HG03108 (cell line): Measurements from ENCODE around the gene SIGLEC7.

Source experiments
- ATAC-seq: cut with Tn5 transposase; IDR thresholded peaks from one replicate; pipeline ENCODE4 v1.9.1; 2021; ENCODE audit warnings: moderate library complexity; ENCODE audit not compliant: unreplicated experiment

The SIGLEC7 gene

GRCh38 chr19:51198641-51199040 lies 56.5 kb downstream of the SIGLEC7 start:
- no peak for ATAC-seq

- ATAC-seq: no peak
Observed at GRCh38 chr19:51200071-51200666, 58.1 kb downstream of the SIGLEC7 start.

DNA sequence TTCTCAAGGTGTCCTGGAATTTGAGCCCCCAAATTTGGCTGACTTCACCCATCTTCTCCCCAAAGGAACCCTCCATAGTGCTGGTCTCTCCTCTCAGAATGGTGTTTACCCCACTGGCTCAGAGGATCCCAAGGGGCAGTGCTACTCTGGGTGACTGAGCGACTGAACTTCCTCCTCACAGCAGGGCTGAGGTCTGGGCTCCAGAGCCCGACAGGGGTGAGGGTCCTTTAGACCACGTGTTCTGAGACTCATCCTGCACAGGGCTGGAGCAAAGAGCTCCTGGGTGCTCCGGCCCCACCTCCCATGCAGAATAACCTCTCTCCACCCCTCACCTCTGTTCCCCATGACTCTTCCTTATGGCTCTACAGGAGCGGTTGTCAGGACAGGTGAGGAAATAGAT lies 59.6 kb downstream of the SIGLEC7 start:
- no peak for ATAC-seq
